A549 (cell line): Measurements from ENCODE around the gene FCER1G. TPM values are rescaled to one million over a fixed set of nuclear protein-coding genes. Genes with fewer than 3 reads are reported as not detected.

Experiments
- ATOH8 ChIP-seq: fragments of 250-450 bp; sonication (Bioruptor Pico); IDR thresholded peaks from 2 replicates; pipeline ENCODE4 v1.5.0; 2020; ENCODE audit warnings: low read depth, mild to moderate bottlenecking, moderate library complexity
- BHLHE40 ChIP-seq: IDR thresholded peaks from 2 replicates; pipeline ENCODE4 v1.6.1; 2012; ENCODE audit warnings: low read depth, low read length, inconsistent platforms
- CBX2 ChIP-seq: fragments of 200-600 bp; sonication (generic); IDR thresholded peaks from 2 replicates; pipeline ENCODE4 v1.6.1; 2016; ENCODE audit warnings: low read depth, mild to moderate bottlenecking, borderline replicate concordance
- CBX8 ChIP-seq: fragments of 200-600 bp; sonication (generic); IDR thresholded peaks from 2 replicates; pipeline ENCODE4 v1.6.1; 2016
- CEBPB ChIP-seq, 2 experiments: fragments of >200 bp in 1 of 2; sonication (Bioruptor Twin) in 1 of 2; formaldehyde crosslinking in 1 of 2; IDR thresholded peaks; 2 replicates each; pipeline ENCODE4 v1.6.1; 2012 to 2016
- CHD2 ChIP-seq: fragments of 150-350 bp; IDR thresholded peaks from 2 replicates; pipeline ENCODE4 v1.6.1; 2014; ENCODE audit warnings: low read length; ENCODE audit not compliant: partially characterized antibody
- CTCF ChIP-seq: fragments of >200 bp; sonication (Bioruptor Twin); formaldehyde crosslinking; IDR thresholded peaks from 3 replicates; pipeline ENCODE4 v1.5.1; 2016
- EHF ChIP-seq: fragments of 250-450 bp; sonication (Bioruptor Pico); IDR thresholded peaks from 2 replicates; pipeline ENCODE4 v1.5.0; 2020; ENCODE audit warnings: mild to moderate bottlenecking
- EHMT2 ChIP-seq: fragments of 200-600 bp; sonication (generic); IDR thresholded peaks from 2 replicates; pipeline ENCODE4 v1.6.1; 2016; ENCODE audit warnings: antibody characterized with exemption, low read depth, mild to moderate bottlenecking, moderate library complexity
- EP300 ChIP-seq, 2 experiments: fragments of >200 bp; sonication (Bioruptor Twin); formaldehyde crosslinking; IDR thresholded peaks; 2 replicates in 1 of 2; 3 replicates in 1 of 2; pipeline ENCODE4 v1.6.1; 2016 to 2017
- ESRRA ChIP-seq: fragments of 150-350 bp; IDR thresholded peaks from 2 replicates; pipeline ENCODE4 v1.6.1; 2014; ENCODE audit warnings: mild to moderate bottlenecking, low read length, borderline replicate concordance
- FOSB ChIP-seq: fragments of 250-450 bp; sonication (Bioruptor Pico); IDR thresholded peaks from 2 replicates; pipeline ENCODE4 v1.5.0; 2020; ENCODE audit warnings: mild to moderate bottlenecking, moderate library complexity
- FOXS1 ChIP-seq: fragments of 250-450 bp; sonication (Bioruptor Pico); IDR thresholded peaks from 2 replicates; pipeline ENCODE4 v1.5.0; 2020; ENCODE audit warnings: mild to moderate bottlenecking, moderate library complexity
- GATA3 ChIP-seq: IDR thresholded peaks from 2 replicates; pipeline ENCODE4 v1.6.1; 2012; ENCODE audit warnings: borderline replicate concordance
- HDAC2 ChIP-seq: fragments of 200-600 bp; sonication (generic); IDR thresholded peaks from 2 replicates; pipeline ENCODE4 v1.6.1; 2016
- HMGXB4 ChIP-seq: fragments of 250-450 bp; sonication (Bioruptor Pico); IDR thresholded peaks from 2 replicates; pipeline ENCODE4 v1.5.0; 2021; ENCODE audit warnings: mild to moderate bottlenecking, moderate library complexity, borderline replicate concordance
- JUNB ChIP-seq: fragments of >200 bp; sonication (Bioruptor Twin); formaldehyde crosslinking; IDR thresholded peaks from 2 replicates; pipeline ENCODE4 v1.6.1; 2016
- KDM1A ChIP-seq: fragments of 200-600 bp; sonication (generic); IDR thresholded peaks from 2 replicates; pipeline ENCODE4 v1.6.1; 2016; ENCODE audit warnings: low read depth, mild to moderate bottlenecking
- KDM5A ChIP-seq: fragments of 200-600 bp; sonication (generic); IDR thresholded peaks from 2 replicates; pipeline ENCODE4 v1.6.1; 2016; ENCODE audit warnings: antibody characterized with exemption, mild to moderate bottlenecking
- MAFK ChIP-seq: fragments of 450-650 bp; IDR thresholded peaks from 2 replicates; pipeline ENCODE4 v1.6.1; 2014; ENCODE audit not compliant: partially characterized antibody
- MAX ChIP-seq: IDR thresholded peaks from 2 replicates; pipeline ENCODE4 v1.6.1; 2012
- MAZ ChIP-seq: fragments of 150-350 bp; IDR thresholded peaks from 2 replicates; pipeline ENCODE4 v1.6.1; 2014; ENCODE audit warnings: antibody characterized with exemption, low read depth, low read length, borderline replicate concordance
- MYC ChIP-seq: IDR thresholded peaks from 2 replicates; pipeline ENCODE4 v1.6.1; 2012; ENCODE audit warnings: mild to moderate bottlenecking, inconsistent platforms, low read length, improper control_type of control experiment, borderline replicate concordance
- NFE2L2 ChIP-seq: fragments of 150-350 bp; conservative IDR thresholded peaks from 2 replicates; pipeline ENCODE4 v1.6.1; 2014; ENCODE audit warnings: low read length
- NPAS2 ChIP-seq: fragments of 250-450 bp; sonication (Bioruptor Pico); IDR thresholded peaks from 2 replicates; pipeline ENCODE4 v1.8.0; 2022; ENCODE audit warnings: mild to moderate bottlenecking, moderate library complexity, borderline replicate concordance
- NR3C1 ChIP-seq: fragments of >200 bp; sonication (Bioruptor Twin); formaldehyde crosslinking; IDR thresholded peaks from 3 replicates; pipeline ENCODE4 v1.6.1; 2017
- POLR2A ChIP-seq: IDR thresholded peaks from 2 replicates; pipeline ENCODE4 v1.6.1; 2012; ENCODE audit warnings: mild to moderate bottlenecking, low read length
- POLR2AphosphoS2 ChIP-seq: conservative IDR thresholded peaks from 2 replicates; pipeline ENCODE4 v1.6.1; 2012; ENCODE audit warnings: low read length, improper control_type of control experiment, inconsistent platforms
- RARB ChIP-seq: fragments of 250-450 bp; sonication (Bioruptor Pico); IDR thresholded peaks from 2 replicates; pipeline ENCODE4 v1.8.0; 2021; ENCODE audit warnings: mild to moderate bottlenecking, moderate library complexity
- RCOR1 ChIP-seq: fragments of 150-350 bp; IDR thresholded peaks from 2 replicates; pipeline ENCODE4 v1.6.1; 2014; ENCODE audit warnings: antibody characterized with exemption, low read length, low read depth
- REST ChIP-seq: fragments of 200-600 bp; sonication (generic); IDR thresholded peaks from 2 replicates; pipeline ENCODE4 v1.6.1; 2016; ENCODE audit warnings: antibody characterized with exemption, mild to moderate bottlenecking, moderate library complexity
- RNF2 ChIP-seq: fragments of 200-600 bp; sonication (generic); IDR thresholded peaks from 2 replicates; pipeline ENCODE4 v1.6.1; 2016; ENCODE audit warnings: low read depth, mild to moderate bottlenecking, antibody characterized with exemption, moderate library complexity, borderline replicate concordance
- SMC3 ChIP-seq: fragments of >200 bp; sonication (Bioruptor Twin); formaldehyde crosslinking; IDR thresholded peaks from 3 replicates; pipeline ENCODE4 v1.6.1; 2018; ENCODE audit warnings: inconsistent platforms
- TFCP2L1 ChIP-seq: fragments of 250-450 bp; sonication (Bioruptor Pico); IDR thresholded peaks from 2 replicates; pipeline ENCODE4 v1.5.0; 2021; ENCODE audit warnings: mild to moderate bottlenecking
- ZC3H11A ChIP-seq: fragments of 450-650 bp; IDR thresholded peaks from 2 replicates; pipeline ENCODE4 v1.6.1; 2014; ENCODE audit warnings: antibody characterized with exemption, mild to moderate bottlenecking
- ZSCAN20 ChIP-seq: fragments of 250-450 bp; sonication (Bioruptor Pico); IDR thresholded peaks from 2 replicates; pipeline ENCODE4 v1.8.0; 2022; ENCODE audit warnings: mild to moderate bottlenecking, moderate library complexity
- polyA plus RNA-seq, 4 experiments: library from polyadenylated mRNA; depleted of rRNA in 3 of 4; stranded (reverse); fragments of >200 nt; fragmentation: RNase III in 1 of 4; extraction: RNeasy Plus Mini Kit Qiagen cat#74134 plus additional on column Dnase treatment in 1 of 4; gene quantifications; 2 replicates in 3 of 4; 3 replicates in 1 of 4; pipeline ENCODE4 v1.2.3, GENCODE V29; 2011 to 2017

Gene FCER1G
- polyA plus RNA-seq, 2 of the 4 experiments (the other 2 are of a cell fraction) = 0.40 TPM; not detected in 1

- TF ChIP-seq CTCF = peak; percentile 66
- no peak for TF ChIP-seq EHF (CRISPR knock-in tag)
- no peak; the same call in 1 of the 2 replicates for TF ChIP-seq FOSB (CRISPR knock-in tag)
- TF ChIP-seq TFCP2L1 = peak; percentile 63; the same call in 1 of the 2 replicates
- TF ChIP-seq FOXS1 = no peak
- no peak for TF ChIP-seq ATOH8
- TF ChIP-seq ZSCAN20 (CRISPR knock-in tag) = no peak
- TF ChIP-seq SMC3 = no peak; the same call in 2 of the 3 replicates
- no peak for TF ChIP-seq NR3C1
- no peak for TF ChIP-seq CBX2
- peak; percentile 91 for TF ChIP-seq MAX
- TF ChIP-seq POLR2A = peak; percentile 70
- no peak for TF ChIP-seq MYC
- TF ChIP-seq JUNB = no peak
- no peak for TF ChIP-seq MAFK
- TF ChIP-seq KDM5A = peak; percentile 23; the same call in 1 of the 2 replicates
- TF ChIP-seq EHMT2 = no peak
- no peak for TF ChIP-seq RARB (CRISPR knock-in tag)
- no peak for TF ChIP-seq EP300 (IDR thresholded peaks at IDR 0.05)
- no peak; the same call in 1 of the 2 replicates for TF ChIP-seq BHLHE40
- no peak for TF ChIP-seq POLR2AphosphoS2
- no peak for TF ChIP-seq KDM1A
- no peak for TF ChIP-seq RNF2
- peak; percentile 82 for TF ChIP-seq REST
- no peak for TF ChIP-seq ZC3H11A
- peak; percentile 85 for TF ChIP-seq CHD2
- TF ChIP-seq MAZ = no peak
- TF ChIP-seq RCOR1 = no peak
- no peak for TF ChIP-seq CBX8
- peak; percentile 21; the same call in 1 of the 2 replicates for TF ChIP-seq GATA3
- TF ChIP-seq HDAC2 = no peak
- TF ChIP-seq NPAS2 = no peak
- no peak for TF ChIP-seq HMGXB4 (CRISPR knock-in tag)
- TF ChIP-seq ESRRA = no peak
- no peak for TF ChIP-seq NFE2L2
- TF ChIP-seq CEBPB (IDR thresholded peaks at IDR 0.05) = no peak
Observed at GRCh38 chr1:161165742-161166668, 49.1 kb upstream of the FCER1G start, which contains the start of gene PPOX (continued).
